Stimulated activated CD8-positive, alpha-beta memory T cell treated with anti-CD3 and anti-CD28 coated beads, Interleukin-7, amount 100 ng/mL, for 1 hour (primary cell): ENCODE data around the gene TEAD1.
"Not testable (repeated sequence)": the region's sequence is repeated elsewhere in the genome, so short reads cannot be mapped to it uniquely, and the experiment has no call there.

Experiments
- DNase-seq, 2 donors: peaks; one replicate each; pipeline ENCODE4 v3.0.0-alpha.2; 2020; ENCODE audit warnings: low read depth in 2 of 2

The TEAD1 gene

GRCh38 chr11:12737024-12737423, 62.8 kb downstream of the TEAD1 start:
- DNase-seq, result no peak

- DNase-seq, result no peak
Measured at GRCh38 chr11:12741671-12742216, 67.5 kb downstream of the TEAD1 start.

- no peak for DNase-seq
Measured at GRCh38 chr11:12743834-12744449, 69.7 kb downstream of the TEAD1 start.

DNA sequence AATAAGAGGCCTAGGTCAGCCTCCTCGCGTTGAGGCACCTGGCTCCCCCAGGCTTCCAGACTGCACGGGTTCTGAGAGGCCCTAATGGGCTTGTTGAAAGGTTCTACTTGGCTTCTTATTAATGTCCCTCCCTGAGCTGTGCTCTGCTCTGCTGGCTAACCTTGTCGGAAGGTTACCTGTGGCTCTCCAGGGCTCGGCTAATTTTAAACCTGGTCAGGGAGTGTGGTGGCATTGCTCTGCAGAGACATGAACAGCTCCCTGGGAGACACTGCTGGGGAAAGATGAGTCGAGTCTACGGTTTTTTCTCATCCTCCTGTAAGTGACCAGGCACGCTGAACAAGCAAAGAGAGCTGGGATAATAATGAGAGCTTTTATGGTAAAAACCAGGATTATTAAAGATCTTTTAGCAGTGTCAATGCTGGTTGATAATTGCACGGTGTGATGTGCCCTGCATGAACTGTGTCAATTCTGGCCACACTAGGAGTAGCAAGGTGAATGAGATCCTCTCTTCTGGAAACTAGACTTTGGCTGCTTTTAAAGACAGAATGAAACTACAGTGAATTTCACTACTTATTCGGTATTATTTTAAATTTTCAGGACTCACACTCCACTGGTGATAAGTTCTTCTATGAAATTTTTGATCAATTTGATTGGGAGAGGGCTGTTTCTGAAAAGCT, 70.7 kb downstream of the TEAD1 start:
- no peak for DNase-seq

DNA sequence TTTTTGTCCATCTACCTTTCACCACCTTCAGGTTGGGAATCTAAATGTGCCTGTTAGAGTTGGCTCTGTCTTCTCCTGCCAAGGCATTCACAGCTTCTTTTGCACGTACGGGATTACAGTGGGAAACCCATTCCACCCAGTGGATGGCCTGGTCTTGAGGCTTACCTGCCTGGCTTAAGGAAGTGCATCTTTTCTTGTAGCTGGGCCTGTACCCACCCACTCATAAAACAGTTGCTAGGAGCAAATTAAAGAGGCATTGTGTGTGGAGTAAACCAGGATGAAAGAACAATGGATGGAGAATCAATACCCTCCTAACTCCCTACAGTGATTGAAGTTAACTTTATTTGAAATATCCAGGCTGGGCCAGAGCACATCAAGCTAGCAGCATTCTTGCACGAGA, 71.6 kb downstream of the TEAD1 start:
- DNase-seq, result no peak

GRCh38 chr11:12746593-12747097, 72.4 kb downstream of the TEAD1 start:
- no peak for DNase-seq

GRCh38 chr11:12748561-12748960, 74.3 kb downstream of the TEAD1 start:
- no peak for DNase-seq

DNA sequence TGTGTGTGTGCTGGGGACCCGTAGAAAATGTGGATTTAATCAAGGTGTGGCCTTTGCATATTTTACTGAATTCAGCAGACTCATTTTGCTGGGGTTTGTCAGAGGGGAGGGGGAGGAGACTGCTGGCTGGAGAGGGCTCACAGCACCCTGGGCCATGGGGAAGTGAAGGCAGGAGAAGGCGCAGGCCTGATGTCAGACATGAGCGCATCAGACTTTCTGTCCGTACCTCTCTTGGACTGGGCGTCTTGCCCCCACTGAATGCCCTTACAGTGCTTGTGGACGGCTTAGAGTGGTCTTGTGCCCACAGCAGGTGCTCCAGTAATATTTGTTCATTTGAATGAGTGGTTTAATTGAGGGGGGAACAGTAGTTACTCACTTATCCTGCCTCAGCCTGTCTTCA, 75.2 kb downstream of the TEAD1 start:
- DNase-seq, result no peak

GRCh38 chr11:12750181-12750580, 76.0 kb downstream of the TEAD1 start:
- no peak for DNase-seq

- no peak for DNase-seq
Measured at GRCh38 chr11:12752868-12753524, 78.8 kb downstream of the TEAD1 start.

DNA sequence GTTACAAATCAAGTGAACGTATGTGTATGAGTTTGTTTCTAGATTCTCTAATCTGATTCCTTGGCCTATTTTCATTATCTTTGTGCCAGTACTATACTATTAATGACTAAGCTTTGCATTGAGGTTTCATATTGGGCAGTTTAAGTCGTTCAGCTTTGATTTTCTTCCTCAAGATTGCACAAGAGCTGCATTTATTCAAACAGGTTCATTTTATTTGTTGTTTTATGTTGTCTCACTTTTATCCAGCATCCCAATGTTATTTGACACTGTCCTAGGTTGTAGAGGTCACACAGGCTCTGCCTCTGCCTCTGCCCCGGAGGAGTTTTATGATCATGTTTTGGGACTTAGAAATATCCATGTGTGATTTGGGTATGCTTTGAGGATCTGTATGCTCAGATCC, 79.8 kb downstream of the TEAD1 start:
- DNase-seq, result no peak

GRCh38 chr11:12754582-12755234, 80.5 kb downstream of the TEAD1 start:
- DNase-seq, result no peak

GRCh38 chr11:12755510-12756453, 81.6 kb downstream of the TEAD1 start:
- DNase-seq, result no peak

DNA sequence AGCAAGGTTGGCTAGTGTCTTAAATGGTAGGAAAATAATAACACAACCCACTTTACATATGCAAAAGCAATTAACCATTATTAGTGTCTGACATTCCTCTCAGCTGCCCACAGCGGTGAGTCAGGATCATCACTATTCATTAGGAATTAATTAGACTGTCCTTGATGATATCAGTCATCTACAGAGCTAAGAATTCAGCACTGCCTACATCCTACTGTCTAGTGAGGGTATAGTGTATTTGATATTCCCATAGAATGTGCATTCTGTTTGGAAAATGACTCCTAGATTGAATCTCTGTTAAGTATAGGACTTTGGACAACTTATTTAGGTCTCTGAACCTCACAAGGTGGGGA, 82.2 kb downstream of the TEAD1 start:
- DNase-seq, result no peak

GRCh38 chr11:12756867-12757266, 82.6 kb downstream of the TEAD1 start:
- no peak for DNase-seq

- DNase-seq, result no peak
Measured at GRCh38 chr11:12757416-12757815, 83.2 kb downstream of the TEAD1 start.

GRCh38 chr11:12758117-12758516, 83.9 kb downstream of the TEAD1 start:
- not testable (repeated sequence) for DNase-seq

GRCh38 chr11:12761029-12761428, 86.8 kb downstream of the TEAD1 start:
- DNase-seq, result no peak

DNA sequence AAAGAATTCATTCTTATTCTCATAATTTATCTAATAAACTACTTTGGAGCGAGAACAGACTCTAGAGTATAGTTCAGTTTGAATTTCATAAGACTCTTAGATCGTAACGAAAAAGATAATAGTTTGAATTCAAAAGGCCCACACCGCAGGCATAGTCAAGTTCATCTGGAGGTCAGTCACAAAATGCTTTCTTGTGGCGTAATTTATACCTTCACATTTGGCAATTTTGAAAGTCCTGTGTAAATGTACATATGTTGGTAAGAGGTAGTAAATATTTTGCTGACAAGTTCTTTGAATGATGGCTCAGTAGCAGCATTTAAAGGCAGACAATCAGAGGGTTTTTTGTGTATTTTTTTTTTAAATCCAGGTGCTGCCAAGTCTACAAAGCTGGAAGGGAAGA, 88.1 kb downstream of the TEAD1 start:
- DNase-seq, result no peak

DNA sequence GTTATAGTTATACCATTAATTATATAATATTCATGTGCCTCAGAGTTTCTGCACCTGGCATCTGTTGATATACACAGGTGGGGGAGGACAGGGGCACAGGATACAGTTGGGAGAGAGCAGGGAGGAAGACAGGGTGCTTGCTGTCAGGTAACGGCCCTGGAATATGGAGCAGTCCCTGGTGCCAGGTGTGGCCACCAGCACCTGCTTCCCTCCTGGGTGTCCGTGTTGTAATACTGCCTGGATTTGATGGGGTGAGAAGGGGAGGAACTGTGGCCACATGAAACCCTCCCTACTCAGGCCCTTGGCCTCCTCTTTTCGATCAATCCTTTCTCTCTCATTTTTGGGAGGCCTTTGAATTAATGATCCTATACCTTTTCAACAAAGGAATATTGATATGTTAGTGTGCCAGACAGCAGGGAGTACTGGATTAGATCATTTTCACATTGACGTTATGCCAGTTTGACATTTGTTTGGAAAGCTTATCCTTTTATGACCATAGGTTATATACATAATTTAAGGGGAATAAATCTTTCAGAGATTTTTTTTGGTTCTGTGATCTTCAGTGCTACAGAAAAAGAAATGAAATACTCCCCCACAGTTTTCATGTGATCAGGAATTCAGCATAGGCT, 88.6 kb downstream of the TEAD1 start:
- no peak for DNase-seq
